Body of pancreas (tissue), 4 donors: ENCODE measurements around the gene PANX3.

ENCODE experiments used
- POLR2A ChIP-seq, 3 donors: fragments of 450-650 bp; IDR thresholded peaks; one replicate each; pipeline ENCODE4 v1.6.1; 2016; ENCODE audit warnings: antibody characterized with exemption in 3 of 3, mild to moderate bottlenecking in 2 of 3
- TF ChIP-seq, protein P1 (sequence below), 7 experiments: fragments of 450-650 bp in 4 of 7; fragments of 200-600 bp in 3 of 7; sonication (generic) in 3 of 7; IDR thresholded peaks; one replicate each; pipeline ENCODE4 v1.5.1; 2016 to 2019; ENCODE audit warnings: antibody characterized with exemption in 7 of 7

DNA sequence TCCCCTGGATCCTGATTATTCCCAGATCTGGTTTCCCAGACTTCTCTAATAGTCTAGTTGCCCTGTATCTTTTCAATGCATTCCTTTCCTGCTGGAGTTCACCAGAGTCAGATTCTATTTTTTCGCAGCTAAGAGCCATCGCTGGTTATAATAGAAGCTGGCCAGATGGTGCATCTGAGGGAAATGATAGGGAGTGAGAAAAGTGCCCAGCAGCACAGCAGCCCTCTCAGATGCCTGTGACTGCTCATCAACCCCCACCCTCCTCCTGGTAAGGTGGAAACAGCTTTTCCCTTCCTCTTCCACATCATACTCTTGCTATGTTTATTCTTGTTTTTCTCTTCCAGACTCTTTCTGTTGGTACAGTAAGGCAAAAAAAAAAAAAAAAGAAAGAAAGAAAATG is 28.7 kb upstream of the PANX3 start:
- TF ChIP-seq, protein P1, sequence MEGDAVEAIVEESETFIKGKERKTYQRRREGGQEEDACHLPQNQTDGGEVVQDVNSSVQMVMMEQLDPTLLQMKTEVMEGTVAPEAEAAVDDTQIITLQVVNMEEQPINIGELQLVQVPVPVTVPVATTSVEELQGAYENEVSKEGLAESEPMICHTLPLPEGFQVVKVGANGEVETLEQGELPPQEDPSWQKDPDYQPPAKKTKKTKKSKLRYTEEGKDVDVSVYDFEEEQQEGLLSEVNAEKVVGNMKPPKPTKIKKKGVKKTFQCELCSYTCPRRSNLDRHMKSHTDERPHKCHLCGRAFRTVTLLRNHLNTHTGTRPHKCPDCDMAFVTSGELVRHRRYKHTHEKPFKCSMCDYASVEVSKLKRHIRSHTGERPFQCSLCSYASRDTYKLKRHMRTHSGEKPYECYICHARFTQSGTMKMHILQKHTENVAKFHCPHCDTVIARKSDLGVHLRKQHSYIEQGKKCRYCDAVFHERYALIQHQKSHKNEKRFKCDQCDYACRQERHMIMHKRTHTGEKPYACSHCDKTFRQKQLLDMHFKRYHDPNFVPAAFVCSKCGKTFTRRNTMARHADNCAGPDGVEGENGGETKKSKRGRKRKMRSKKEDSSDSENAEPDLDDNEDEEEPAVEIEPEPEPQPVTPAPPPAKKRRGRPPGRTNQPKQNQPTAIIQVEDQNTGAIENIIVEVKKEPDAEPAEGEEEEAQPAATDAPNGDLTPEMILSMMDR (IDR thresholded peaks at IDR 0.05): no peak
- no peak for TF ChIP-seq POLR2A (IDR thresholded peaks at IDR 0.05)
